Measurements from ENCODE around the gene MRPL45.

The MRPL45 gene

GRCh38 chr17:38338535-38338934 is 41.6 kb downstream of the MRPL45 start:
- H3K4me3 ChIP-seq (ENCODE audit: low read depth, low read length): no peak overlapping the region
- TF ChIP-seq CTCF (conservative IDR thresholded peaks at IDR 0.05; ENCODE audit: low read depth, low read length): no peak
- DNase-seq (ENCODE audit: low read depth): no peak

- no peak overlapping the region for H3K4me3 ChIP-seq (ENCODE audit: low read depth, low read length)
- no peak for TF ChIP-seq CTCF (conservative IDR thresholded peaks at IDR 0.05; ENCODE audit: low read depth, low read length)
- DNase-seq (ENCODE audit: low read depth): no peak
These were observed 42.9 kb downstream of the MRPL45 start for GRCh38 chr17:38339891-38340290.

GRCh38 chr17:38341035-38341721 is 44.2 kb downstream of the MRPL45 start:
- TF ChIP-seq CTCF (conservative IDR thresholded peaks at IDR 0.05; ENCODE audit: low read depth, low read length): no peak
- DNase-seq (ENCODE audit: low read depth): peak; percentile 38
- no peak overlapping the region for H3K4me3 ChIP-seq (ENCODE audit: low read depth, low read length)

DNA sequence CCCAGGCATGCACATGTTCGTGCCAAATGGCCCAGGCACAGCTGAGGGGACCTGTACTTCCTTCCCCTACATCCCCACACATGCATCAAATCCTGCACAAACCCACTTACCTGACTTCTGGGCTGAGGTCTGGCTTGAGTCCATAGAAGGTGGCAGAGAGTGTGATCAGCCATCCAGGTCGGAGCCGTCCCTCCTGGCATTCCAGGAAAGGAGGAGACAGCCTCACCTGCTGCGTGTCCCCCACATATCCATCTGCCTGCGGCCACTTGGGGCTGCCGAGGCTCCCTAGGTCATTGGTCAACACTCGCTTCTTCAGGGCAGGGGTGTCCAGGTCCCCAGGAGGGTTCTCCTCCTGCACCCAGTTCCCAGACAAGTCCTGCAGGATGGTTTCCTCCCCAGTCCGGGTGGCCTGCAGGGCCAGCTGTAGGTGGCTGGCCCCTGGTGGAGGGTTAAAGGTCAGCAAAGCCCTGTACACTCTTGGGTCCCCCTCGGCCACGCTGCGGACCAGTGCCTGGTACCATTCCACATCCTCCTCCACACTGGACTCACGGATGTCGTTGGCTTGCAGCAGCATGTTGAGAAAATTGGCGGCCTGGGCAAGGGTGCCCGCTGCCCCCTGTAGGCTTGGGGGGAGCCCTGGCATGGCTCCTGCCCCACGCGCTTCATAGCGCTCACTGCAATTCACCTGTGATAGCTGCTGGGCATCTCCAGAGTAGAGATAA is 46.1 kb downstream of the MRPL45 start:
- H3K4me3 ChIP-seq (ENCODE audit: low read depth, low read length): no peak overlapping the region
- TF ChIP-seq CTCF (conservative IDR thresholded peaks at IDR 0.05; ENCODE audit: low read depth, low read length): no peak
- no peak for DNase-seq (ENCODE audit: low read depth)

DNA sequence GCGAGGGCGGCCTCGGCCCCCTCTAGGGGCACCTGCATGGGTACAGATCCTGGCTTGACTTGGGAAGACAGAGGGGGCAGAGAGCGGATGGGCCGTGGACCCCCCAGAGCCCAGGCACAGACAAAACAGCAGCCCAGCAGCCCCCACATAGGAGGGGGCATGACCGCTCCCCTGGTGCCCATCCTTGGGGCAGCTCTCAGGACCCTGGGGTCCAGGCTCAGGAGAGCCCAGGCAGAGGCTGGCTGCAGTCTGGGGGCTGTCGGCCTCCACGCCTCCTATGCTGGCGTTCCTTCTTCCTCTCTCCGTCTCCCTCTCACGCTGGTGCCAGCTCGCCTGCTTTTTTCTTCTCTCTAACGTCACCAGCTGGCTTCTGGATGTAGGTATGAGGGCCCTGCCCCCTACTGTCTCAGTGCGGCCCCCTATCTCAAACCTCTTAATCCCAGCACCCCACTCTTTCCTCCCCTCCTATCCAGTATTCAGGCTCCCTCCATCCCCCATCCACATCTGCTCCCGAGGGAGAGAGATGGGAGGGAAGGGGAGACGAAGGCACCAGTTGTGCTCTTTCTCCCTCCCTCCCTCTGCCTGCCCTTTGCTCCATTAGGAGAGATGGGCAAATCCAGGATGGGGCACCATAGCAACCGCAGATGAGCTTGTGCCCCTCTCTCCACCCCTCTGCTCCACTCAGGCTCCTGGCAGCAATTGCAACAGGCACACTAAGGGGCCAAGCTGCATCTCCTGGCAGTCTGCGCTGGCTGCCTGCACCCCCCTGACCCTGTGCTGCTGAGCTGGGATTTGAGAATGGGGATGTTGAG is 46.8 kb downstream of the MRPL45 start, which contains the start of gene GPR179:
Gene GPR179 (minus strand): TSS at position 349 of the 812 bp plus-strand sequence. CDS start 167 bp downstream, at position 182.
- H3K4me3 ChIP-seq (ENCODE audit: low read depth, low read length): no peak within 1 kb of the TSS
- DNase-seq (ENCODE audit: low read depth): no peak
- TF ChIP-seq CTCF (conservative IDR thresholded peaks at IDR 0.05; ENCODE audit: low read depth, low read length): no peak

DNA sequence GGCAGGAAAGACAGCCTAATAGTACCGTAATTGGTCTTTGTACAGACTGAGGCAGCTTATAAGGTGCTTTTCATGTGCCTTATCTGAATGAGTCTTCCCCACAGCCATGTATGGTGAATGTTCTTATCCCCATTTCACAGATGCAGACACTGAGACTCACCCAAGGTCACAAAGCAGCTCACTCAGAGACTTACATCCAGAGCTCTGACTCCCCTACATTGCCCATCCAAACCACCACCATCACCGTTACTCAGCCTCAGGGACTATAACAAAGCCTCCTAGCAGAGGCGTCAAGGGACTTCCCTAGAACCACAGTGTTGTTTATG is 47.4 kb downstream of the MRPL45 start:
- no peak for DNase-seq (ENCODE audit: low read depth)
- no peak overlapping the region for H3K4me3 ChIP-seq (ENCODE audit: low read depth, low read length)
- TF ChIP-seq CTCF (conservative IDR thresholded peaks at IDR 0.05; ENCODE audit: low read depth, low read length): no peak

Measured in choroid plexus epithelial cell (primary cell).